Measurements from ENCODE around the gene NDFIP1. TPM values are rescaled to one million over a fixed set of nuclear protein-coding genes. Genes with fewer than 3 reads are reported as not detected.
"Not testable (repeated sequence)": the region's sequence is repeated elsewhere in the genome, so short reads cannot be mapped to it uniquely, and the experiment has no call there.

The NDFIP1 gene
- total RNA-seq, 6 donors from 2014 or later: 66.9 to 212 (median 108) TPM

DNA sequence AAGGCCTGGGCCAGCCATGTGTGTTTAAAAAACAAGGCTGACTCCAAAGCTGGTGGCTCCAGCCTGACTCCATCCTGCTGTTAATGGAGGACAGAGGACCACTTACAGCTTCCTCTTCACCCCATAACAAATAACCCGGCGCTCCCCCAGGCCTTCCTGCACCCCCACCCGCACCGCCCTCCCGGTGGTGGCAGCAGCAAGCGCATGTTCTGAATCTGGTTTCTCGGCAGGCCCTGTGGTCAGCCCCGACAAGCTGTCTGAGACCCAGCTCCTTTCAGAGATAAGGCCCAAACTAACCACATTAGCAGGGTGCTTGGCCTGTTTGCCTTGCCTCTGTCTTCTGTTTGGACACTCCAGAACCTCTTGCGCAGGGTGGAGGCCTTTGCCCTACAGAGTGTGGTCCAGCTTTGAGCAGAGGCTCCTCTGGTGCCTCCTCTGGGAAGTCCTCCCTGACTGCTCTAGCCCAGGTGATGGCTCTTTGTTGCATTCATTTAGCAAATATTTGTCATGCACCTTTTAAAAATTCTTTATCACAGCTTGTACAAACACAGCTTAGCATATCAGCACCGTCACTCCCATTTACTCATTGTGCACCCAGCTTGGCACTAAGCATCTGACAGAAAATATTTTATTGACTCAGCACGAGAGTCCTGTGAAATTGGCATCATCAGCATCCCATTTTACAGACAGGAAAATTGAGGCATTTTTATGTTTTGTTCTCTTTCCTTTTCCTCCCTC is 78.4 kb downstream of the NDFIP1 start:
- H3K27ac ChIP-seq: no peak overlapping the region
- 27 to 33% methylated on average over 10 to 11 of the region's 11 CpGs for WGBS, 2 donors
- ATAC-seq (ENCODE audit: low FRiP score in 2 of 2) (peak in 1 of 2 donors; percentile 25), DNase-seq (peak in 1 of 2 donors; percentile 65)
- TF ChIP-seq EP300 (IDR thresholded peaks at IDR 0.05) (no peak), POLR2A (IDR thresholded peaks at IDR 0.05) (no peak), CTCF (IDR thresholded peaks at IDR 0.05) (no peak), POLR2AphosphoS5 (IDR thresholded peaks at IDR 0.05) (no peak)
- H3K9me3 ChIP-seq: no peaks in the 10 kb centered on the region
- no peak overlapping the region for H3K4me3 ChIP-seq
- no peaks in the 10 kb centered on the region for H3K36me3 ChIP-seq
- no peaks in the 10 kb centered on the region for H3K27me3 ChIP-seq
- peaks cover under 1 to 16% (median 12%) of the 10 kb centered on the region in 4 donors for H3K4me1 ChIP-seq

GRCh38 chr5:142188691-142189090 is 80.1 kb downstream of the NDFIP1 start:
- H3K27me3 ChIP-seq; H3K9me3 ChIP-seq; H3K27ac ChIP-seq; H3K4me3 ChIP-seq; ATAC-seq (ENCODE audit: low FRiP score in 2 of 2); DNase-seq; H3K36me3 ChIP-seq: not testable (repeated sequence)
- WGBS, 2 donors: 87 to 88% methylated on average over 6 of the region's 6 CpGs
- peaks cover 4 to 24% (median 14%) of the 10 kb centered on the region in 4 donors for H3K4me1 ChIP-seq

DNA sequence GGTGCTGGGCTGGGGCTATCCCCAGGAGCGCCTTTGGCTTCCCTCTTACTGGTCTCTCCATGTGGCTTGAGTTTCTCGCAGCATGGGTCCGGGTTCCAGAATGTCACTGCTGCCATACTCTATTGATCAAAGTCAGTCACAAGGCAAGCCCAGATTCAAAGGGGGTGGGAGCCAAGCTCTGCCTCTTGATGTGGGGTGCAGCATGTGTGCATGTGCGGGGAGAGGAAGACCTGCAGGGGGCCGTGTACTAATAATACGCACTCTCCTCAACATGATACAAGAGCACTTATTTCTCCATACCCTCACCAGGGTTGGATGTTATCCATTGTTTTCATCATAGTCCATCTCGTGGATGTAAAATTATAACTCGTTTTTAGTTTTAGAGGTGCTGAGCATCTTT is 81.2 kb downstream of the NDFIP1 start:
- Histone ChIP-seq H3K27ac (no peak overlapping the region), H3K4me3 (no peak overlapping the region), H3K27me3 (no peaks in the 10 kb centered on the region), H3K9me3 (no peaks in the 10 kb centered on the region), H3K36me3 (no peaks in the 10 kb centered on the region), H3K4me1 (peaks cover 4 to 24% (median 14%) of the 10 kb centered on the region in 4 donors)
- WGBS, 2 donors: 84 to 88% methylated on average over 8 of the region's 8 CpGs
- TF ChIP-seq EP300 (IDR thresholded peaks at IDR 0.05) (no peak), POLR2AphosphoS5 (IDR thresholded peaks at IDR 0.05) (no peak), CTCF (IDR thresholded peaks at IDR 0.05) (no peak), POLR2A (IDR thresholded peaks at IDR 0.05) (no peak)
- DNase-seq (no peak), ATAC-seq (ENCODE audit: low FRiP score in 2 of 2) (no peak)

DNA sequence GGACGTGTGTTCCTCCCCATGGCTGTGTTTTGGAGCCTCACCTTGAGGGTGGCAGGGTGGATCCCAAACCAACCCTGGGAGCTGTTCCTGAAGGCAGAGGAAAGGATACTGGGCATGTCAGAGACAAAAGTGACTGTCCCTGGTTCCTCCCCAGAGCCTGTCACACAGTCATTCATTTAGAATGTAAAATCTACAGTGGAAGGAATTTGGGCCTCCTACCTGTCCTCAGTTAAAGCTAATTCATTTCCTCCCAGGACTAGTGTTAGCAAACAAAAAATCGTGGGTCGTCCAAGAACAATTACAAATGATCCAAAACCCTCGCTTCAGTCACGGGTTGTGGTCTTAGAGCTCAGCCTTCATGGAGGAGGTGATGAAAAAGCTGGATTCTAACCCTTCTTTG is 83.2 kb downstream of the NDFIP1 start:
- Histone ChIP-seq H3K27ac (no peak overlapping the region), H3K27me3 (no peaks in the 10 kb centered on the region), H3K4me1 (peaks cover 4 to 16% (median 10%) of the 10 kb centered on the region in 4 donors), H3K4me3 (no peak overlapping the region), H3K9me3 (no peaks in the 10 kb centered on the region), H3K36me3 (no peaks in the 10 kb centered on the region)
- TF ChIP-seq EP300 (IDR thresholded peaks at IDR 0.05): no peak
- TF ChIP-seq POLR2A (IDR thresholded peaks at IDR 0.05): no peak
- no peak for TF ChIP-seq POLR2AphosphoS5 (IDR thresholded peaks at IDR 0.05)
- TF ChIP-seq CTCF (IDR thresholded peaks at IDR 0.05): no peak
- ATAC-seq (ENCODE audit: low FRiP score in 2 of 2) (no peak), DNase-seq (no peak)
- WGBS, 2 donors: 72 to 75% methylated on average over 5 of the region's 5 CpGs

GRCh38 chr5:142192286-142193113 is 83.9 kb downstream of the NDFIP1 start:
- DNase-seq (no peak), ATAC-seq (ENCODE audit: low FRiP score in 2 of 2) (peak in 1 of 2 donors; percentile 35)
- H3K27me3 ChIP-seq: no peaks in the 10 kb centered on the region
- H3K9me3 ChIP-seq: no peaks in the 10 kb centered on the region
- H3K36me3 ChIP-seq: no peaks in the 10 kb centered on the region
- WGBS, 2 donors: 77 to 80% methylated on average over 15 of the region's 15 CpGs
- H3K4me1 ChIP-seq: peaks cover 2 to 9% (median 4%) of the 10 kb centered on the region in 4 donors
- TF ChIP-seq CTCF (IDR thresholded peaks at IDR 0.05): no peak
- TF ChIP-seq POLR2A (IDR thresholded peaks at IDR 0.05): no peak
- TF ChIP-seq POLR2AphosphoS5 (IDR thresholded peaks at IDR 0.05): no peak
- no peak for TF ChIP-seq EP300 (IDR thresholded peaks at IDR 0.05)
- peak overlapping the region in 1 of 4 donors; percentile 11 for H3K27ac ChIP-seq
- H3K4me3 ChIP-seq: no peak overlapping the region
